Raji (cell line): ENCODE measurements around the gene INSYN1.

Source experiments
- POLR2A ChIP-seq: IDR thresholded peaks from 2 replicates; pipeline ENCODE4 v1.6.1; 2011; ENCODE audit warnings: low read depth, low read length, control low read depth; ENCODE audit not compliant: insufficient read depth

The INSYN1 gene, protein sequence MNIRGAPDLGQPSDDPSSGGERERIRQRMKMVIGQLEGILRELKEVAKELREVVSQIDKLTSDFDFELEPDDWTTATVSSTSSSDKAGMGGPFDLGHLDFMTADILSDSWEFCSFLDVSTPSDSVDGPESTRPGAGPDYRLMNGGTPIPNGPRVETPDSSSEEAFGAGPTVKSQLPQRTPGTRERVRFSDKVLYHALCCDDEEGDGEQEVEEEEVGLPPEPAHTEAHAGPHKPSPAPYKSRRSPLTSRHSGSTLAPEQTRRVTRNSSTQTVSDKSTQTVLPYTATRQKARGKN

GRCh38 chr15:73753250-73754130 lies at the start of gene INSYN1:
INSYN1 (minus strand) TSS chr15:73753351; CDS start chr15:73751130, 2,221 bp downstream.
- no peak for TF ChIP-seq POLR2A

DNA sequence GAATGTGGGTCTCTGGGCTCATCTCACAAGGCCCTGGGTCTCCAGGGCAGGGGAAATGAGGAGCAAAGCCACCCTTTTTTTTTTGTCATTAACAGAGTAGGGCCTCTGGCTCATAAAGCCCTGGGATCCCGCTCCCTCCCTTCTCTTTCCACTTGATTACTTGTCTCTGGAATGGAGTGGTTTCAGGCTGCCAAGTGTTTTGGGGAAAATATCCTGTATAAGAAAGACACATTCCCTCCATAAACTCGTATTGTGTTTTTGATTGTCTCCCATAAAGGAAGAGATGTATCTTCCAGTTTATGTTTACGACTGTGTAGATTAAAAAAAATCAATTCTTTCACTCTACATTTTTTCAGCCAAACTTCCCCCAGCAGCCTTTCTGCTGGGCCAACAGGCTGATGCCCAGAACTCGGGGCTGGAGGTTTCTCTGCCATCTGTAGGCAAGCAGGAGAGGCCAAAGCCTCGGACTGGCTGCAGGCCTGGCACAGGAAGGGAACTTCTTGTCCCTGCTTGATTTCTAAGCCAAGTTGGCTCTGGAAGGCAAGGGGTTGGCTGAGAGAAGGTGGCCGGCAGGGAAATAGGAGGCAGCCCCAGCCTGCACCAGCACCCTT lies 49.4 kb upstream of the INSYN1 start:
- TF ChIP-seq POLR2A: no peak

DNA sequence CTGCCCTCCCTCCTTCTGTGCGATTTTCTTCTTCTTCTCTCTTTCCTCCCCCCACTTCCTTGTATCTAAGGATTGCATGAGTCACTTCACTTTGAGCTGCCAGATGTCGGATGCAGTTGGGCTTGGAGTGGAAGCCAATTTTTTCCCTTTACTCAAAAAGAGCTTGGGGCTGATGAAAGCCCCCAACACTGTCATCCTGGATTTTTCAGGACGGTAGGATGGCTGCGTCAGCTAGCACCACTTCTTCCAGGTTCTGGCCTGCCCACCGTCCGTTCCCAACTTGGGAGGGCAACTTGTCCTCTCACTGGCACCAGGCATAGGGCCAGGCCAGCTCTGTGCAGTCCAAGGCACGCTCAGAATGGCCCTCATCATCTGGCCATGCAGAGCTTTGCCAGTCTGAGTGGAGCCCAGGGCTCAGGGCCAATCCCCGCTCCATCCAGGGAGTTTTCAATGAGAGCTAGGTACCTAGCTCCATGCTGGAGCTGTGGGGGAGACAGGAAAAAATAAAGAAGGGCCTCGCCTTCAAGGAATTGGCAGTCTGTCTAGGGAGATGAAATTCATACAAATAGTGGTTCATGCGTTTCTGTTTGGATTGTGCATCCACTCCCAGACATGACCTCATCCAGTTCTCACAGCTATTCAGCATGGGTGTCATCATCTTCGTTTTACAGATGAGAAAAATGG lies 47.7 kb upstream of the INSYN1 start:
- no peak for TF ChIP-seq POLR2A

GRCh38 chr15:73799466-73799865 lies 46.3 kb upstream of the INSYN1 start:
- no peak for TF ChIP-seq POLR2A

DNA sequence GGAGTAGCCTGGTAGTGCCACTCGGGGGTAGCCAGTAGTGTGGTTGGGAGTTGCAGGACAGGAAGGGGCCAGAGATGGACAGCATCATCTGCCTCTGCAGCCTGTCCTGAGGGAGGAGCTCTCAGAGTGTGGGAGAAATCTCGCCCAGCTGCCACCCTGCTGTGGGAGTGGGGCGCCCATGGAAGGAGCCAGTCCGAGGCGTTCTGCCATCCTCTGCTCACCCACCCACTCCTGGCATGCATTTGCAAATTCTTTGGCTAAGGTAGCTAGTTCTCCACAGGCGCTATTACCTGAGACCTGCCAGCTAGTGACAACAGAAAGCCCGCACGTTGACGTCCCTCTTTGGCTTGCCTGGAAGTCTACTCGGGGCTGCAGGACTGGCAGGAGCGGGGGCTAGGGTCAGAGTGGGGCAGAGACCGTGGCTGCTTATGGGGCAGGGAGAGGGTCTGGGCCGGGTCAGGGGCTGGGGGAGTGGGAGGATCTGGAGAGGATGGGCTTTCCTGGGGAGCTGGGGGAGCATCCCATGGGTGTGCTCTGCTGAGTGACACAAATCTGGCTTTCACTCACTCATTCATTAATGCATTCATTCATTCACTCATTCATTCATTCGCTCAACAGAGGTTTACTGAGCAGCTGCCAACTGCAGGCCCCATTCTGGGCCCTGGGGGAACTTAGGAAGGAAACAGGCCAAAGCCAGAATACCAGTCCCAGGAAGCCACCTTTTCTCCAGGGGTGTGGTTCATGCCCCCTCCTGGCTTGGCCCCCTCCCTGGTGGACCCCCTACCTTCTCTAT lies 44.4 kb upstream of the INSYN1 start:
- no peak for TF ChIP-seq POLR2A

DNA sequence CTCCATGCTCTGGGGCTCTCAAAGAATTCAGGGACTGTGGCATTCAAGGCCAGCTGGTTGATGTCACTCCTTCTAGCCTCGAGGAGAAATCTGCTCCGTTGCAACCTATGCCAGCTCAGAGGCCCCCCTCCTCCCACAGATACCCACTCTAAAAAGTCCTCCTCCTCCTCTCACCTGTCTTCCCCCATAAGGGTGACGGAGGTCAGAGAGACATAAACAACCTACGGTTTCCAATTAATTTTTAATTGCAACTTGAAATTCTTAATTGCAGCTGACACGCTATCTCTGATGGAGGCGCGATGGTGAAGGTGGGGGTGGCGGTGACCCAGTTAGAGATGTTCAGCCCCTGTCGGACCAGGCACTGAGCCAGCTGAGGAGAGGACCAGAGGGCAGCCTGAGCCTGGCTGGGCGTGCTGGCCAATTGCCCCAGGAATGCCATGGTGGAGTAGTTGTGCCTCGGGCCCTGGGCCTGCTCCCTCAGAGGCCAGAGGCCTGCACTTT lies 43.2 kb upstream of the INSYN1 start:
- TF ChIP-seq POLR2A: no peak

- no peak for TF ChIP-seq POLR2A
Observed at GRCh38 chr15:73794443-73795133, 41.4 kb upstream of the INSYN1 start.

DNA sequence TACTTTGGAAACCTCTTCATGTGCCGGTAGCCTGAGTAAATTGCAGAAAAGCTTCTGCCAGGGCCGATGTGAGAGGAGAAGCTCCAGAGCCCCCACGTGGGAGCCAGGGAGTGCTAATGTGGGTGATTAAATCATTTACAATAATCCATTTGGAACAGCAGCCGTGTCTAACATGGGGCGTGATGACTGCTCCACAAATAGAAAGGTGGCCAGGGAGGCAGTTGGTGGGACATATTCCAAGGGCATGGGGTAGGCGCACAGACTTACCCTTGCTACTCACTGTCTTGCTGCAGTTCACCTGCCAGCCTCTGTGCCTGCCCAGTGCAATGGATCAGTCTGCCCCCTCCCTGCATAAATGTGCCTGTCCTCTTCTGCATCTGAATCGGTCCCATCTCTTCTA lies 39.3 kb upstream of the INSYN1 start:
- no peak for TF ChIP-seq POLR2A

- TF ChIP-seq POLR2A: no peak
Observed at GRCh38 chr15:73789521-73790240, 36.5 kb upstream of the INSYN1 start.

DNA sequence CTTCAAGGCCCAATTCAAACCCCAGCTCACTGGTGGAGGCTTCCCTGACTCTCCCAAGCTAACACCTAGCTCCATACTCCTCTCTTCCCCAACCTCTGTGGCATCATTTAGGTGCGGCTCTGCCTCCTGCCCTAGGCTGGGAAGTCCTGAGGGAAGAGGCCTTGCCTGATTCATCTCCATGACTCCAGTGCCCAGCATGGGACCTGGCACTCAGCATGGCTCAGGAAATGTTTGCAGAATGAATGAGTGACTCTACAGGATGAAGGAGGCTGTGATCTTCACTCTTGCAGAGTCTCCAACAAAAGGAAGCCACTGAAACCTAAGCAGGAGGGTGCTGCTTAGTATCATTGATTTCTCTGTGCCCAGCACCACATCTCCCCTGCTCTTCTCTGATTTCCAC lies 34.5 kb upstream of the INSYN1 start:
- TF ChIP-seq POLR2A: no peak

DNA sequence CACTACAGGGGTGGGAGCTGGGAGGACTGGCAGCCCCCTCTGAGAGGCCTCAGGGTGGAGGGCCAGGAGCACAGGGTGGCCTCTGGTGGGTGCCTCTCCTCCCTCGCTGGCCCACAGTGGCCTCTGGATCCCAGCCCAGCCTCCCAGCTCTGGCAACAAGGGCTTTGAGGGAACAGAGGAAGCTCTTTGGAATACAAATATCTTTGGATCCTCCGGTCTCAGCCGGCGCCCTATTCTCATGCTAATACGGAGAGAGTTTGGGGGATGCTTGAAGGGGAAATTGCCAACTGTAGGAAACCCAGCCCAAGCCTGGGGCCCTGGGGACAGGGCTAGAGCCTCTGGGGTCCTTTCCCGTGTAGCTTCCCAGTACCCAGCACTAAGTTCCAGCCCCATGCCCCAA lies 33.4 kb upstream of the INSYN1 start:
- no peak for TF ChIP-seq POLR2A

DNA sequence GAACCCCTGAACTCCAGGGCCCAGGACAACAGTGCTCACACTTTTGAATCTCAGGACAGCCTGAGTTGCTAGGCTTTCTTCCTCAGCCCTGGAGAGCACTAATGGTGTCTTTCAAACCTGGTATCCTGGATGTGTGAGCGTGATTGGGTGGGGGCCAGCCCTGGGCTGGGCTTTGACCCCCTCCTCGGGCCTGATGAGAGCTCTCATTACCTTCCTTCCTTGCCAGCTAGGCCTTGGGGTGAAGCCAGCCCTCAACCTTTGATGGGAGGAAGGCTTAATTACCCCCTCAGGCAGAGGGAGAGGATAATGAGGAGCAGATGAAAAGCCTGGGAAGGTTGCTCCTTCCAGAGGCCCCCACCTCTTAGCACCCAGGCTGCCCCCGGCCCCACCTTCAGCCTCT lies 31.1 kb upstream of the INSYN1 start:
- no peak for TF ChIP-seq POLR2A

DNA sequence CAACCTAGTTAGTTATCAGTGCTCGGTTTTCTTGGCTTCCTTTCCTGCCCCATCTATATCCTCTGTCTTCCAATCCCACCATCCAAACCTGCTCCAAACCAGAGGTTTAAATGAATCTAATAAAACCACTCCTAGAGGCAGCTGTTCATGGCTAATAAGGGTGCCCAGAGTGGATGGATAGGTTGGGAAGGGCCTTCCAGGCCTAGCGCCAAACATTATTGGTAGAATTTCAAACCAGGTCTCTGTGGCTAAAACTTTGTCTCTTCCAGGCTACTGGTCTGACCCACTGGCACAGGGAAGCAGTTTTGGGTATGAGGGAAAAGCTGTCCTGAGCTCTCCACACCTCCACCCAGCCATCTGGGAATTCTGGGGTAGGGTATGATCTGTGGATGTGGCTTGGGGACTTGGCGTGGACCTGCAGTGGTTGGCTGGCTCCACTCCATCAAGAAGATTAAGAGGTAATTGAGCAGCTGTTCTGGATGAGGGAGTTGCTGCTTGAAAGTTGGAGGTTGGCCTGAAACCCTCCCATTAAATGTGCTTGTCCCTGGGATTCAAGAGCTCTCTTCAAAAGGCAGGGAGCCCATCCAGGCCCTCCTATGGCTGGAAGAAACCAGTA lies 29.3 kb upstream of the INSYN1 start:
- no peak for TF ChIP-seq POLR2A
